ENCODE results near the gene ZNF829. TPM values are rescaled to one million over a fixed set of nuclear protein-coding genes. Genes with fewer than 3 reads are reported as not detected.

ZNF829 gene
- total and polyA plus RNA-seq, 10 of the 15 experiments (the other 5 are each of a cell fraction or from before 2014, with no cell fraction given) = 0.08 to 0.63 (median 0.22) TPM

GRCh38 chr19:36898422-36898821 is 17.7 kb downstream of the ZNF829 start:
- POLR2A ChIA-PET = no interaction called here
- no peaks in the 10 kb centered on the region for H3K36me3 ChIP-seq (ENCODE audit: control insufficient read depth in 2 of 2, insufficient read depth in 2 of 2, low read length in 1 of 2)
- WGBS (ENCODE audit: insufficient coverage, insufficient replicate concordance, low lambda C conversion rate, missing lambda C conversion rate) = 97% methylated on average over 4 of the region's 4 CpGs
- H3K9ac ChIP-seq (ENCODE audit: control insufficient read depth, insufficient read depth, low read length) = no peak overlapping the region
- in situ Hi-C loops (cut with MboI) = no loop called here
- H3K79me2 ChIP-seq (ENCODE audit: control insufficient read depth, insufficient read depth, low read length) = no peaks in the 10 kb centered on the region
- no peaks in the 10 kb centered on the region for H3K4me1 ChIP-seq (ENCODE audit: control insufficient read depth, insufficient read depth, low read length)
- H3K27me3 ChIP-seq (replicated peaks in 1 of 2; ENCODE audit: control insufficient read depth in 2 of 2, insufficient read depth in 2 of 2, low read length in 1 of 2) = no peaks in the 10 kb centered on the region
- ATAC-seq (no peak), FAIRE-seq (no peak), DNase-seq (ENCODE audit: low read depth, low spot score) (no peak)
- H3K27ac ChIP-seq (ENCODE audit: control insufficient read depth, insufficient read depth) = no peak overlapping the region
- H3K4me2 ChIP-seq (ENCODE audit: control insufficient read depth, insufficient read depth) = no peak overlapping the region
- peaks cover 8% of the 10 kb centered on the region; the same call in 2 of the 3 replicates for H3K9me3 ChIP-seq (replicated peaks; ENCODE audit: control insufficient read depth, insufficient read depth, low read length)
- CTCF ChIA-PET = no interaction called here
- SMC1A ChIA-PET (ENCODE audit: uncharacterized antibody, unreplicated experiment) = no interaction called here
- no peak overlapping the region for H3K4me3 ChIP-seq
- H2AFZ ChIP-seq (ENCODE audit: control insufficient read depth, low read depth, low read length) = no peak overlapping the region
- H4K20me1 ChIP-seq (ENCODE audit: control insufficient read depth, insufficient read depth) = no peaks in the 10 kb centered on the region
- BruUV-seq (replicated peaks) = no TSS peak
- RAD21 ChIA-PET (ENCODE audit: unreplicated experiment) = no interaction called here
- no peak for TF ChIP-seq SMAD1 (IDR thresholded peaks at IDR 0.05; ENCODE audit: low read depth, partially characterized antibody)
- no peak for TF ChIP-seq ZNF274 (IDR thresholded peaks at IDR 0.05; ENCODE audit: insufficient read depth, insufficient read length)
- TF ChIP-seq SUZ12 (IDR thresholded peaks at IDR 0.05; ENCODE audit: unreplicated experiment) = no peak
- TF ChIP-seq RCOR1 (conservative IDR thresholded peaks at IDR 0.05; ENCODE audit: low read depth, low read length) = no peak
- no peak for TF ChIP-seq LARP7 (IDR thresholded peaks at IDR 0.05)
- no peak for TF ChIP-seq MEF2A (IDR thresholded peaks at IDR 0.05; ENCODE audit: insufficient read depth, low read depth, low read length)
- no peak for TF ChIP-seq ZNF207 (IDR thresholded peaks at IDR 0.05; ENCODE audit: borderline replicate concordance)
- intact Hi-C loops (cut with micrococcal nuclease; ENCODE audit: unreplicated experiment) = no loop called here

- no peaks in the 10 kb centered on the region for H3K27me3 ChIP-seq (replicated peaks in 1 of 2; ENCODE audit: control insufficient read depth in 2 of 2, insufficient read depth in 2 of 2, low read length in 1 of 2)
- intact Hi-C loops (cut with micrococcal nuclease; ENCODE audit: unreplicated experiment) = no loop called here
- no peak overlapping the region for H3K9ac ChIP-seq (ENCODE audit: control insufficient read depth, insufficient read depth, low read length)
- no peak for FAIRE-seq
- H4K20me1 ChIP-seq (ENCODE audit: control insufficient read depth, insufficient read depth) = no peaks in the 10 kb centered on the region
- ChIA-PET RAD21 (ENCODE audit: unreplicated experiment) (no interaction called here), CTCF (no interaction called here), POLR2A (no interaction called here), SMC1A (ENCODE audit: uncharacterized antibody, unreplicated experiment) (no interaction called here)
- no peaks in the 10 kb centered on the region for H3K4me1 ChIP-seq (ENCODE audit: control insufficient read depth, insufficient read depth, low read length)
- DNase-seq (ENCODE audit: low read depth, low spot score) = no peak
- no peaks in the 10 kb centered on the region for H3K36me3 ChIP-seq (ENCODE audit: control insufficient read depth in 2 of 2, insufficient read depth in 2 of 2, low read length in 1 of 2)
- no peaks in the 10 kb centered on the region for H3K79me2 ChIP-seq (ENCODE audit: control insufficient read depth, insufficient read depth, low read length)
- no peak overlapping the region for H3K4me2 ChIP-seq (ENCODE audit: control insufficient read depth, insufficient read depth)
- BruUV-seq (replicated peaks) = no TSS peak
- no peak for ATAC-seq
- H2AFZ ChIP-seq (ENCODE audit: control insufficient read depth, low read depth, low read length) = no peak overlapping the region
- H3K4me3 ChIP-seq = no peak overlapping the region
- no peak overlapping the region for H3K27ac ChIP-seq (ENCODE audit: control insufficient read depth, insufficient read depth)
- in situ Hi-C loops (cut with MboI) = no loop called here
- peaks cover 19% of the 10 kb centered on the region; the same call in 2 of the 3 replicates for H3K9me3 ChIP-seq (replicated peaks; ENCODE audit: control insufficient read depth, insufficient read depth, low read length)
- 90% methylated on average over 2 of the region's 2 CpGs for WGBS (ENCODE audit: insufficient coverage, insufficient replicate concordance, low lambda C conversion rate, missing lambda C conversion rate)
- TF ChIP-seq STAT3 (IDR thresholded peaks at IDR 0.05; ENCODE audit: low read depth, low read length) = no peak
- no peak for TF ChIP-seq IRF5 (IDR thresholded peaks at IDR 0.05; ENCODE audit: borderline replicate concordance)
- no peak for TF ChIP-seq SMARCA5 (IDR thresholded peaks at IDR 0.05)
- TF ChIP-seq HDGF (IDR thresholded peaks at IDR 0.05) = no peak
- TF ChIP-seq E2F4 (IDR thresholded peaks at IDR 0.05; ENCODE audit: low read depth, low read length) = no peak
- TF ChIP-seq STAT1 (conservative IDR thresholded peaks at IDR 0.05) = no peak
- no peak for TF ChIP-seq REST (IDR thresholded peaks at IDR 0.05; ENCODE audit: low read depth, low read length)
Observed at GRCh38 chr19:36894849-36895383, 21.2 kb downstream of the ZNF829 start.

Data from GM12878 (cell line).